Gastrocnemius medialis (tissue), 4 donors: ENCODE measurements around the gene DMRT3.

Source experiments
- POLR2A ChIP-seq, 2 donors: fragments of 450-650 bp; IDR thresholded peaks; one replicate each; pipeline ENCODE4 v1.6.1; 2017; ENCODE audit warnings: antibody characterized with exemption in 2 of 2, mild to moderate bottlenecking in 2 of 2, moderate library complexity in 2 of 2
- TF ChIP-seq, protein P1 (sequence below), 5 experiments: fragments of 450-650 bp in 3 of 5; fragments of 200-600 bp in 2 of 5; sonication (generic) in 2 of 5; IDR thresholded peaks in 4 of 5; conservative IDR thresholded peaks in 1 of 5; 1 replicate in 4 of 5; 2 replicates in 1 of 5; pipeline ENCODE4 v1.5.1; 2016 to 2019; ENCODE audit warnings: antibody characterized with exemption in 5 of 5, mild to moderate bottlenecking in 3 of 5, moderate library complexity in 3 of 5

DNA sequence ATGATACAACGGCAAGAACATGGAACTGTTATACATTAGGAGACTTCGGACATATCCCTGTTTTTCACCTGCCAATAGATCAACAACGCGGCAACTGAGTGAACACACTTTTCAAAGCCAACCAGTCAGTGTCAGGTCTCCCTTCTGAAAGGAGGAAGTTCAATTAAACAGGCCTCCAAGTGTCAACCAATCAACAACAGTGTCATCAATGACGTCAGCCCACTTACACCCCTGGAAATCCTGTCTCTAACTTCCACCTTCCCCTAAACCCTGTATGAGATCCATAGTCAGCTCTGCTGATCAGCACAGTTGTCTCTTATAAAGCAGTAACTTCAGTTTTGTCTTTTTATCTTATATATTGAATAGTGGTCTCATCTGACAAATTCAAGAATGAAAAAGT lies 36.6 kb downstream of the DMRT3 start:
- TF ChIP-seq, protein P1, sequence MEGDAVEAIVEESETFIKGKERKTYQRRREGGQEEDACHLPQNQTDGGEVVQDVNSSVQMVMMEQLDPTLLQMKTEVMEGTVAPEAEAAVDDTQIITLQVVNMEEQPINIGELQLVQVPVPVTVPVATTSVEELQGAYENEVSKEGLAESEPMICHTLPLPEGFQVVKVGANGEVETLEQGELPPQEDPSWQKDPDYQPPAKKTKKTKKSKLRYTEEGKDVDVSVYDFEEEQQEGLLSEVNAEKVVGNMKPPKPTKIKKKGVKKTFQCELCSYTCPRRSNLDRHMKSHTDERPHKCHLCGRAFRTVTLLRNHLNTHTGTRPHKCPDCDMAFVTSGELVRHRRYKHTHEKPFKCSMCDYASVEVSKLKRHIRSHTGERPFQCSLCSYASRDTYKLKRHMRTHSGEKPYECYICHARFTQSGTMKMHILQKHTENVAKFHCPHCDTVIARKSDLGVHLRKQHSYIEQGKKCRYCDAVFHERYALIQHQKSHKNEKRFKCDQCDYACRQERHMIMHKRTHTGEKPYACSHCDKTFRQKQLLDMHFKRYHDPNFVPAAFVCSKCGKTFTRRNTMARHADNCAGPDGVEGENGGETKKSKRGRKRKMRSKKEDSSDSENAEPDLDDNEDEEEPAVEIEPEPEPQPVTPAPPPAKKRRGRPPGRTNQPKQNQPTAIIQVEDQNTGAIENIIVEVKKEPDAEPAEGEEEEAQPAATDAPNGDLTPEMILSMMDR (IDR thresholded peaks at IDR 0.05 in 4 of 5, conservative IDR thresholded peaks at IDR 0.05 in 1 of 5) = no peak
- no peak for TF ChIP-seq POLR2A (IDR thresholded peaks at IDR 0.05)
